Esophagus squamous epithelium (tissue), 5 donors: ENCODE results near the gene NKD1. TPM values are rescaled to one million over a fixed set of nuclear protein-coding genes. Genes with fewer than 3 reads are reported as not detected.

Experiments
- DNase-seq: peaks from one replicate; lab custom pipeline; 2025; lab: John Stamatoyannopoulos, UW
- H3K27ac ChIP-seq, 4 donors: fragments of 200-600 bp; sonication (generic); one replicate each; pipeline ENCODE4 v1.5.1; 2016 to 2019; ENCODE audit warnings: mild to moderate bottlenecking in 1 of 4
- H3K27me3 ChIP-seq, 4 donors: fragments of 200-600 bp; sonication (generic); 1 replicate in 3 of 4; 2 replicates in 1 of 4; pipeline versions ENCODE4 v1.5.1 to v1.6.0; 2017 to 2021; ENCODE audit warnings: antibody characterized with exemption in 1 of 4
- H3K36me3 ChIP-seq, 3 donors: fragments of 200-600 bp; sonication (generic); one replicate each; pipeline ENCODE4 v1.5.1; 2016 to 2019
- H3K4me1 ChIP-seq, 3 donors: fragments of 200-600 bp; sonication (generic); one replicate each; pipeline ENCODE4 v1.5.1; 2017 to 2019
- H3K4me3 ChIP-seq, 4 donors: fragments of 200-600 bp; sonication (generic); 1 replicate in 3 of 4; 2 replicates in 1 of 4; pipeline ENCODE4 v1.5.1; 2016 to 2019; ENCODE audit warnings: mild to moderate bottlenecking in 2 of 4, moderate library complexity in 1 of 4
- H3K9me3 ChIP-seq, 3 donors: fragments of 200-600 bp; sonication (generic); one replicate each; pipeline ENCODE4 v1.5.1; 2016 to 2019
- POLR2A ChIP-seq, 4 donors: fragments of 450-650 bp; IDR thresholded peaks; one replicate each; pipeline ENCODE4 v1.6.1; 2017; ENCODE audit warnings: antibody characterized with exemption in 4 of 4, mild to moderate bottlenecking in 4 of 4, moderate library complexity in 3 of 4
- WGBS, 2 donors: methylation state at CpG; one replicate each; pipeline ENCODE4 v1.1.5; 2018; 5-methylcytosine and 5-hydroxymethylcytosine counted together
- intact Hi-C: fragments of 100-400 bp; cut with DNase I; formaldehyde crosslinking; loops from one replicate; pipeline ENCODE4 v1.15.0; 2022
- total RNA-seq, 4 donors: library from RNA; depleted of rRNA; stranded (reverse); fragments of >200 nt; gene quantifications; one replicate each; pipeline ENCODE4 v1.1.0, GENCODE V29; 2016
- TF ChIP-seq, protein P1 (sequence below), 6 experiments: fragments of 450-650 bp in 4 of 6; fragments of 200-600 bp in 2 of 6; sonication (generic) in 2 of 6; IDR thresholded peaks; one replicate each; pipeline ENCODE4 v1.5.1; 2016 to 2019; ENCODE audit warnings: antibody characterized with exemption in 6 of 6, mild to moderate bottlenecking in 4 of 6, moderate library complexity in 4 of 6
- donor health status: DM: yes; HTN: yes; CAD: no.

The NKD1 gene
- total RNA-seq, 4 donors from 2014 or later, result 1.1 to 10.5 (median 3.1) TPM

DNA sequence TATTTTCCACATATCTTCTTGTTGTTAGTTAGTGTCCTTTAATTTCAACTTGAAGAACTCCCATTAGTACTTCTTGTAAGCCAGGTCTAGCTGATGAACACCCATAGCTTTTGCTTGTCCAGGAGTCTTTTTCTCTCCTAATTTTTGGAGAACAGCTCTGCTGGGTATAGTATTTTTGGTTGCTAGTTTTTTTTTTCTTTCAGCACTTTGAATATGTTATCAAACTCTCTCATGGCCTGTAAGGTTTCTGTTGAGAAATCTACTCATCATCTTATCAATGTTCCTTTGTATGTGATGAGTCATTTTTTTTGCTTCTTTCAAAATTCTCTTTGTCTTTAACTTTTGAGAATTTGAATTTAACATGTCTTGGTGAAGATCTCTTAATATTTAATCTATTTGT, 31.8 kb upstream of the NKD1 start:
- no peak for TF ChIP-seq POLR2A (IDR thresholded peaks at IDR 0.05)
- TF ChIP-seq, protein P1, sequence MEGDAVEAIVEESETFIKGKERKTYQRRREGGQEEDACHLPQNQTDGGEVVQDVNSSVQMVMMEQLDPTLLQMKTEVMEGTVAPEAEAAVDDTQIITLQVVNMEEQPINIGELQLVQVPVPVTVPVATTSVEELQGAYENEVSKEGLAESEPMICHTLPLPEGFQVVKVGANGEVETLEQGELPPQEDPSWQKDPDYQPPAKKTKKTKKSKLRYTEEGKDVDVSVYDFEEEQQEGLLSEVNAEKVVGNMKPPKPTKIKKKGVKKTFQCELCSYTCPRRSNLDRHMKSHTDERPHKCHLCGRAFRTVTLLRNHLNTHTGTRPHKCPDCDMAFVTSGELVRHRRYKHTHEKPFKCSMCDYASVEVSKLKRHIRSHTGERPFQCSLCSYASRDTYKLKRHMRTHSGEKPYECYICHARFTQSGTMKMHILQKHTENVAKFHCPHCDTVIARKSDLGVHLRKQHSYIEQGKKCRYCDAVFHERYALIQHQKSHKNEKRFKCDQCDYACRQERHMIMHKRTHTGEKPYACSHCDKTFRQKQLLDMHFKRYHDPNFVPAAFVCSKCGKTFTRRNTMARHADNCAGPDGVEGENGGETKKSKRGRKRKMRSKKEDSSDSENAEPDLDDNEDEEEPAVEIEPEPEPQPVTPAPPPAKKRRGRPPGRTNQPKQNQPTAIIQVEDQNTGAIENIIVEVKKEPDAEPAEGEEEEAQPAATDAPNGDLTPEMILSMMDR (IDR thresholded peaks at IDR 0.05), result no peak
- Histone ChIP-seq H3K9me3 (peaks cover 0 to 16% (median 0%) of the 10 kb centered on the region in 3 donors), H3K27ac (no peak overlapping the region), H3K36me3 (no peaks in the 10 kb centered on the region), H3K4me3 (no peak overlapping the region), H3K27me3 (peaks cover 0 to 3% (median 0%) of the 10 kb centered on the region in 4 donors), H3K4me1 (no peaks in the 10 kb centered on the region)
- intact Hi-C loops, result no loop called here
- no peak for DNase-seq

DNA sequence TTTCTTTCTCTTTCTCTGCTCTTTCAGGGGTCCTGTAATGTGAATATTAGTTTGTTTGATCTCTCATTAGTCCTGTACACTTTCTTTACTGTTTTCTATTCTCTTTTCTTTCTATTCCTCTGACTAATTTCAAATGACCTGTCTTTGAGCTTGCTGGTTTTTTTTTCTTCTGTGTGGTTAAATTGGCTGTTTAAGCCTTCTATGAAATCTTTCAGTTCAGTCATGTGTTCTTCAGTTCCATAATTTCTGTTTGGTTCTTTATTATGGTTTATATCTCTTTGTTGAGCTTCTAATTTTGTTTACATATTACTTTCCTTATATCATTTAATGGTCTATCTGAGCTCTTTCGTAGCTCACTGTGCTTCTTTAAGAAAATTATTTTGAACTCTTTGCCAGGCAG, 31.3 kb upstream of the NKD1 start:
- WGBS, 2 donors, result 76 to 88% methylated on average over 1 of the region's 1 CpG
- no peak for DNase-seq
- H3K27ac ChIP-seq, result no peak overlapping the region
- H3K4me3 ChIP-seq, result no peak overlapping the region
- TF ChIP-seq POLR2A (IDR thresholded peaks at IDR 0.05), result no peak
- TF ChIP-seq, protein P1 (IDR thresholded peaks at IDR 0.05), result no peak
- no peaks in the 10 kb centered on the region for H3K36me3 ChIP-seq
- peaks cover 0 to 16% (median 0%) of the 10 kb centered on the region in 3 donors for H3K9me3 ChIP-seq
- intact Hi-C loops, result no loop called here
- H3K27me3 ChIP-seq, result peaks cover 0 to 8% (median 0%) of the 10 kb centered on the region in 4 donors
- H3K4me1 ChIP-seq, result no peaks in the 10 kb centered on the region

DNA sequence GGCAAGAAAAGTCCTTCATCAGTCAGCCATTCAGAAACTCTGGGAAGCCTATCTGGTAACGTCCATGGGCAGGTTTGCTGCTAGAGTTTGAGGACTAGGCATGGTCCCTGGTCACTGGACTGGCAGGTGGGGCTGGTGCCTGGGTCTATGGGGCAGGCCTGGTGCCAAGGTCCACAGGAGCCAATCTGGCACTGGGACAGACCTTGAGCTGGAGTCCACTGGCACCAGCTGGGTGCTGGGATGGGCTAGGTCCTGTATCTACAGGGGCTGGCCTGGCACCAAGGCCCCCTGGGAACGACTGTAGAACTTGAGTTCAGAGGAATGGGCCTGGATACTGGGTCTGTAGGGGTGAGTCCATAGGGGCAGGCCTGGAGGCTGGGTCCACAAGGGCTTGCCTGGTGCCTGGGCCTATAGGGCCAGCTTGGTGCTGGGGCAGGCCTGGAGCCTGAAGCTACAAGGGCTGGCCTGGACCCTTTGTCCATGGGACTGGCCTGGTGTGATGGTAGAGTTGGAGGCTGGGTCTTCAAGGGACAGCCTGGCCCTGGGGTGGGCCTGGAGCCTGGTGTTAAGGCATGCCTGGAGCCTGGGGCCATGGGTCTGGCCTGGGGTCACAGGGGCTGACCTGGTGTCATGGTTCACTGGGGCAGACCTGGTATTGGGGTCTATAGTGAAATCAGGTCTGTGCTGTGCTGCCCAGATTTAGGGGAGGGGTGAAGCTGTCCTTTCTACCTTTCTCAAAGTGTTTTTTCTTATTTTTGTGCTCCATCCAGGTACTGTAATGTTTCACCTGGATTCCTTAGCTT, 30.5 kb upstream of the NKD1 start:
- Histone ChIP-seq H3K27me3 (peaks cover 0 to 16% (median 0%) of the 10 kb centered on the region in 4 donors), H3K9me3 (peaks cover 0 to 16% (median 0%) of the 10 kb centered on the region in 3 donors), H3K36me3 (no peaks in the 10 kb centered on the region), H3K27ac (no peak overlapping the region), H3K4me3 (no peak overlapping the region), H3K4me1 (no peaks in the 10 kb centered on the region)
- no peak for DNase-seq
- WGBS, 2 donors, result 67% methylated on average over 1 of the region's 2 CpGs; no CpG with 5 or more reads in 1 of the 2 donors
- TF ChIP-seq, protein P1 (IDR thresholded peaks at IDR 0.05), result no peak
- TF ChIP-seq POLR2A (IDR thresholded peaks at IDR 0.05), result no peak
- intact Hi-C loops, result no loop called here

DNA sequence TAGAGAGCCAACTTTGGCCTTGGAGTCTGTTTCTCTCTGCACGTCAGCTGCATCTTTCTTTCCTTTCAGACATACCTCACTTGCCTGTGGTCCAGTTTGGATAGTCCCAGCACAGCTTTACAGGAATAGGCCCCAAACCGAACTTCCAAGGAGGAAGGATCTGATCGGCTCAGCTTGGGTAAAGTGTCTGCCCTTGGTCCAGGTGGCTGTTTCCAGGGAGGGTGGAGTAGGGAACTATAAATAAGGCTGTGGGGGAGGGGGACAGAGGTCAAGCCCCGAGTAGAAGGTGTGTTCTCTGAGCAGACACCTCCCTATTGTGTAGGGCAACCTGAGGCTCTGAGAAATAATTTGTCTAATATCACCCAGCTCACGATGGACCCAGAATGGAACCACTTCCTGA, 29.2 kb upstream of the NKD1 start:
- TF ChIP-seq, protein P1 (IDR thresholded peaks at IDR 0.05), result no peak
- TF ChIP-seq POLR2A (IDR thresholded peaks at IDR 0.05), result no peak

DNA sequence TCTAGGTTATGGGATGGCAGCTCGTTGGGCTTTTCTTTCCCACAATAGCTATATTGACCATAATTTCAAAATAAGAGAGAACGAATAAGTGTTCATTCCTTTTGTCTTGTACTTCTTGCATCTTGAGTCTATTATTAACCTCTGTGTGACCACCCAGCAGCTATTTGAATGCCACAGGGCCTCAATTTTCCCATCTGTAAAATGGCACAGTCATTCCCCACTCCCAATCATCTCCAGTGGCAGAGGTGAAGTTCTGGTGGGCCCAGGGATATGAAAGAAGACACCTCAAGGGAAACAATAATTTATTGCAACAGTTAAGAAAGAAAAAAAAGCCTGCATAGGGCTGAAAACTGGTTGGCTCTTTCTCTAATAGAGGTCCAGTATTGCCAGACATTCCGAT, 28.6 kb upstream of the NKD1 start:
- no peak overlapping the region for H3K4me3 ChIP-seq
- H3K27ac ChIP-seq, result no peak overlapping the region
- no peaks in the 10 kb centered on the region for H3K36me3 ChIP-seq
- intact Hi-C loops, result no loop called here
- peaks cover 0 to 16% (median 0%) of the 10 kb centered on the region in 3 donors for H3K9me3 ChIP-seq
- no peaks in the 10 kb centered on the region for H3K4me1 ChIP-seq
- DNase-seq, result no peak
- 66 to 73% methylated on average over 3 of the region's 3 CpGs for WGBS, 2 donors
- H3K27me3 ChIP-seq, result peaks cover 0 to 29% (median 0%) of the 10 kb centered on the region in 4 donors
- TF ChIP-seq, protein P1 (IDR thresholded peaks at IDR 0.05), result no peak
- TF ChIP-seq POLR2A (IDR thresholded peaks at IDR 0.05), result no peak

More for the DNA sequence above, 29.2 kb upstream of the NKD1 start:
- 54 to 64% methylated on average over 3 to 4 of the region's 5 CpGs for WGBS, 2 donors
- no peak overlapping the region for H3K27ac ChIP-seq
- no peaks in the 10 kb centered on the region for H3K36me3 ChIP-seq
- intact Hi-C loops, result no loop called here
- H3K27me3 ChIP-seq, result peaks cover 0 to 27% (median 0%) of the 10 kb centered on the region in 4 donors
- DNase-seq, result no peak
- H3K9me3 ChIP-seq, result peaks cover 0 to 16% (median 0%) of the 10 kb centered on the region in 3 donors
- H3K4me1 ChIP-seq, result no peaks in the 10 kb centered on the region
- H3K4me3 ChIP-seq, result no peak overlapping the region
